NCI-H1417 (cell line): Measurements from ENCODE around the gene PIEZO1.
"Not testable (repeated sequence)": the region's sequence is repeated elsewhere in the genome, so short reads cannot be mapped to it uniquely, and the experiment has no call there.

Experiments used
- DNase-seq, 3 experiments: peaks; one replicate each; lab custom pipeline; 2025; lab: John Stamatoyannopoulos, UW

Gene PIEZO1

DNA sequence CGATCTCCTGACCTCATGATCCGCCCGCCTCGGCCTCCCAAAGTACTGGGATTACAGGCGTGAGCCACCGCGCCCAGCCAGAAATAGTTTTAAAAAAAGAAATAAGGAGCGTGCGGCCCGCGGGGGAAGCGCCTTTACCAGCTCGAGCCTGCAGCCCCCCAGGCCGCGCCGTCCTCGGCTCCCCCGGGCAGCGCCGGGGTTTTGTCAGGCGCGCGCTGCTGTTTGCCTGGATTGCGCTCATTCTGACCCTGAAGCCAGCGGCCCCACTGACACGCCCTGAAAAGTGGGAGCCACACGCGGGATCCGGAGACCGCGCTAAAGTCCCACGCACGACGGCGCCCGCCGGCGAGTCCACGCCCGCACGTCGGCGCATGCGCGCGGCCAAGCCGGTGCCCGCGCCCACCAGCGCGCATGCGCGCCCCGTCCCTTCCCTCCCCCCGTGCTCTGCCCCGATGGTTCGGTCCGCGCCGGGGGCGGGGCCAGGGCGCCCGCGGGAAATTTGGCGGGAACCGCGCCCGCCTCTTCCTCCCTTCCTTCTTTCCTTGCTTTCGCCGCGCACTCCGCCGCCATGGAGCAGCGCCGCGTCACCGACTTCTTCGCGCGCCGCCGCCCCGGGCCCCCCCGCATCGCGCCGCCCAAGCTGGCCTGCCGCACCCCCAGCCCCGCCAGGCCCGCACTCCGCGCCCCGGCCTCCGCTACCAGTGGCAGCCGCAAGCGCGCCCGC lies 18.4 kb upstream of the PIEZO1 start, which contains the start of gene CDT1:
TSS of gene CDT1 (plus strand) at position 526 of the 724 bp plus-strand sequence. CDS start at position 569, 43 bp downstream.
- DNase-seq, result peak; percentile 73 to 87 (median 85)

DNA sequence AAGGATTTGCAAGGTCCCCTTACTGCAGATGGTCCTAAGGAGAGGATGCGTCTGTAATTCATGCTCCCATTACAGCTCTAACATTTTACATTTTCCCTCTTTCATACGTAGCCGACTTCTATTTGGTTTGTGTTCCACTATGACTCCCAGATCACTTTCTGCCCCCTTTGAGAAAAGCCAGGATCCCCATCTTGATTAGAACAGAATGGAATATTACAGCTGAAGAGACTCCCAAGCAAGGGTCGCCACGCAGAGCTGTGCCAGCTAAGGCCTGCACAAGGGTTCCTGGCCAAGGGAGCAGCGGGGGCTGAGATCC lies 15.2 kb upstream of the PIEZO1 start:
- no peak for DNase-seq

DNA sequence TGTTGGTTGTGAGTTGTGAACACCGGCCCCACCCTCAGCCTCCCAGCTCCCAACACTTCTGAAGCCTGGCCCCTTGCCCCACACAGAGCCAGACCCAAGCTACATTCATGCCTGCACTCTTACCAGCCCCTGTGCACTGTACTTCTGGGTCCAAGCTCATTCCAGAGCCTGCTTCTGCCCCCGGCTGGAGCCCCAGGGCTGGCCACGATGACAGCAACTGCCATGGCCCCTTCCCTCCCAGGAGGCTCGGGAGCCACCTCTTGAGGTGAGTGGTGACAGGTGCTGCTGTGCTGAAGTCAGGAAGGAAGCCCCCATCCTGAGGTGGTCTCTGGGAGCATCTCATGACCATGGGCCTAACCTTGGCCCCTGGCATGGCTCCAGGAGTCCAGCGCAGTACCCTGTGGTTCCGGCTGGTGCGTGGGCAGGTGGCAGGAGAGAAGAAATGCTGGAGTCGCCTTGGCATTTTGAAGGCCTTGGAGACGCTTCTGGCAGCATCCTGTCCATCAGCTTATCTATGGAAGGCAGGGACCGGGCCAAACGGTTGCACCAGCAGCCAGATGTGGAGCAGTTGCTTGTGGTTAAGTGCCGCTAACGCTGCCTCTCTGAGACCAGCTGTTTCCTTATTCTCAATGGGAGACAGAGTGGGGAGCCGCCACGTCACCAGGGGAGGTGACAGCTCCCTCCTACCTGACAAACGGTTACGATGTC lies 14.7 kb upstream of the PIEZO1 start:
- no peak for DNase-seq

DNA sequence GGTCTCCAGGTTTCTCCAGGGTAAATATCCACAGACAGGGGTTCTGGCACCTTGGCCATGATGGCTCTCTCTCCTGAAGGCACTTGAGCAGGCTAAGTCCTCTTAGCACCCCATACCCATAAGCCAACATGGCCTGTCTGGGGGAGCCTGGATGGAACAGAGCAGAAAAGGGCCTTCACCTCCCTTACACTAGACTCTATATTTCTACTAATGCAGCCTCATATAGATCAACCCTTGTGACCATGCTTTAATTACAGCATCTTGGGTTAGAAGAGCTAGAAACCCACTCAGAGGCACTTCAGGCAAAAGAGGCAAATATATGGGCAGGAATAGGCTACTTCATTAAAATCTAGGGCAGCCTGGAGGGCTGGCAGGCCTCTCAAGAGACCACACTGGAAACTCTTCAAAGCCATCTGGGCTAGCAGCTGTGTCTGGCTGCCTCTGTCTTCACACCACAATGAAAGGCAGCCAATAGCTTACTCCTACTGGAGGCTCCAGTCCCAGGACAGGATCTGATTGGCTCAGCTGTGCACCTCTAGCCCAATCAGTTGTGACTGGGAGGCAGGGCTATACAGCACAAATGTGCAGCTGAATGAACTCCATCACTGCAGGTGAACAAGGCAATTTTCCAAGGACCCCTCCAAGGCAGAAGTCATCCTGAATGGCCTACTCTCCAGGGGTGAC lies 13.9 kb upstream of the PIEZO1 start:
- peak in 2 of 3 experiments; percentile 29 to 71 for DNase-seq

DNA sequence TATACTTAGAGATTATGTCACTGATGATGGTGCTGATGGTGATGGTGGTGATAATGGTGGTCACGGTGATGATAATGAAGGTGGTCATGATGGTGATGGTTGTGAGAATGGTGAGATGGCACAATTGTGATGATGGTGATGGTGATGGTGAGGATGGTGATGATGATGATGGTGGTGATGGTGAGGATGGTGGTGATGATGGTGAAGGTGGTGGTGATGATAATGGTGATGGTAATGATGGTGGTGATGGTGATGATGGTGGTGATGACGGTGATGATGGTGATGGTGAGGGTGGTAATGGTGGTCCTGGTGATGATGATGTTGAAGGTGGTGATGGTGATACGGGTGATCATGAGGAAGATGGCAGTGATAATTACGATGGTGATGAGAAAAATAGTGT lies 13.1 kb upstream of the PIEZO1 start:
- DNase-seq, result no peak

DNA sequence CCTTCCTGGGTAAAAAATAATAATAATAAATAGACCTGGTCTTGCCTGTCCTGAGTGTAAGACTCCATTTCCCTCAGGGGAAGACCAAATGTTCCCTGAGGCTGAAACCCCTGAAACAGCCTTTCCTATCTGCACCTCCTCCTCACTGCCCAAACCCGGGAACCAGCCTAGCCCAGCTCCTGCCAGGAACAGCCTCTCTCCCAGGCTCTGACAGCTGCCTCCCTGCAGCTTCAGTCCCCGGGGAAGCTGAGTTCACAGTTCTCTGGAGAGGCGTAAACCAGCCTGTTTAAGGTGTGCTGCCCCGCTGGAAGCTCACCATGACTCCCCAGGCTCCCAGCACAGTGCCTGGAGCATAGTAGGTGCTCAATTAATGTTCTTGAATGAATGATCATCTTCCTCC lies 11.3 kb upstream of the PIEZO1 start:
- DNase-seq, result no peak

DNA sequence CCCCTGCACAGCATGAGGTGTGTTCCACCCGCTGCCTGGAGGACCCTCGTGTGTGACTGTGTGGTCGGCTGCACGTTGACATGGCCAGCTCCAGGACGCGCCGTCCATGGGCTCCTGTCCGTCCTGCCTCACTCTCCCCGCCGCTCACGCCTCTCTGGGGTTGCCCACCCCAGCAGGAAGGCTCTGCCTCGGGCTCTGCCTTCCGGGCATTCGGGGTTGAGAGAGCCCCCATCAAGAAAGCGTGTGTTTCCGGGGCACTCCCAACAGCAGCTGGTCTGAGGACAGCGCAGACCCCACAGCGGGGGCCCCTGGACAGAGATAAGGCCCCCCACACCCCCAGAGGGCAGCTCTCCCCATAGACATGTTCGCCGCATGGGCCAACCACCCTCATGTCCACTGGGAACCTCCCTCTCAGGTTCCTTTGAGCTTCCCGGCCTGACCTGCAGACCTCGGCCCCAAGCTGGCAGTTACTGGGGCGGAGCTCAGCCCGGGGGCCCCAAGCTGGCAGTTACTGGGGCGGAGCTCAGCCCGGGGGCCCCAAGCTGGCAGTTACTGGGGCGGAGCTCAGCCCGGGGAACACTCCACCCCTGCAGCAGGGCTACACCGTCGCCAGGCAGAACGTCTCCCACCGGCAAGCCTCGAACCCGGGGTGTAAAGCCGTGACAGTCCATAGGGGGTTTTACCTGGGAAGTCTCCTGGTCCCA lies 8.4 kb upstream of the PIEZO1 start:
- DNase-seq, result no peak

DNA sequence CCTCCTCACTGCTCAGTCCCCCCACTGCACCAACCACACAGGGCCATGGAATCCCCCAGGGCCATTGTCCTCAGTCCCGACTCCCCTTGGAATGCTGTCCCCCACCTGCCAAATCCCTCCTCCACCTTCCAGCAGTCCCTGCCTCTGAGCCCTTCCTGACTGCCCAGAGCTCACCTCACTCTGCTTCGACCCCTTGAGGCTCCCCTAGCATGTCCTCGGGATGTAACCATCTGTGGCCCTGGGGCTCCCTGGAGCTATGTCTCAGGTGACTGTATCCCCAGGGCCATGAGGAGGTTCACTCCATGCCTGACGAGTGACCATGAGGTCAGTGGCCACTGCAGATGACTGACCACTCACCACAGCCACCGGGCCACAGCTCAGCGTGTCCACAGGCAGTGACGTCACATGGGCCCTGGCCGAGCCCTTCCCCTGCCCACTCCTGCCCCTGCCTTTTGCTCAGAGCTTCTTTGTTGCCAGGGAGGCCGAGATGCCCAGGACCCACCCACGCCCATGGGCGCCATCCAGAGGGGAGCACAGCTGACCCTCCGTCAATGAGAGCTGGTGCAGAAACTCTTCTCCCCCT lies 7.7 kb upstream of the PIEZO1 start:
- no peak for DNase-seq

DNA sequence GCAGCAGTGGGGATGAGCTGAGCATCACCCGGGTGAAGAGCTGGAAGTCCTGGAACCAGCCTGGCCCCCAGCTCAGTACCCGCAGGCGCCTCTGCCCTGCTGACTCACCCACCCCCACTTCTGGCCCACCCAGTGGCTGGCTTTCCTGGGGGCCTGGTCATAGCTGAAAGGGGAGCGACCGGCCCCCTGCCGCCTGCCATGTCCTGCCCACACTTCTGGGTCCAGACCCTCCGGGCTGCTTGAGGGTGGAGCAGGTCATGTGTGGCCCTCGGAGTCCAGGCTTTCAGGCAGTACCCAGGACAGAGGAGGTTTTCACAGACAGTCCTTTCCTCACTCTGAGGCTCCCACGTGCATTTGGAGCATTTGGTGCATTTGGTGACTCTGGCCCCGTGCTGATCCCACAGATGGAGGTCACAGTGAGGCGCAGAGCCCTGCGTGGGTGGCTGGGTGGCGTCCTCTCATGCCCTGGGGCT lies 7.1 kb upstream of the PIEZO1 start:
- no peak for DNase-seq

DNA sequence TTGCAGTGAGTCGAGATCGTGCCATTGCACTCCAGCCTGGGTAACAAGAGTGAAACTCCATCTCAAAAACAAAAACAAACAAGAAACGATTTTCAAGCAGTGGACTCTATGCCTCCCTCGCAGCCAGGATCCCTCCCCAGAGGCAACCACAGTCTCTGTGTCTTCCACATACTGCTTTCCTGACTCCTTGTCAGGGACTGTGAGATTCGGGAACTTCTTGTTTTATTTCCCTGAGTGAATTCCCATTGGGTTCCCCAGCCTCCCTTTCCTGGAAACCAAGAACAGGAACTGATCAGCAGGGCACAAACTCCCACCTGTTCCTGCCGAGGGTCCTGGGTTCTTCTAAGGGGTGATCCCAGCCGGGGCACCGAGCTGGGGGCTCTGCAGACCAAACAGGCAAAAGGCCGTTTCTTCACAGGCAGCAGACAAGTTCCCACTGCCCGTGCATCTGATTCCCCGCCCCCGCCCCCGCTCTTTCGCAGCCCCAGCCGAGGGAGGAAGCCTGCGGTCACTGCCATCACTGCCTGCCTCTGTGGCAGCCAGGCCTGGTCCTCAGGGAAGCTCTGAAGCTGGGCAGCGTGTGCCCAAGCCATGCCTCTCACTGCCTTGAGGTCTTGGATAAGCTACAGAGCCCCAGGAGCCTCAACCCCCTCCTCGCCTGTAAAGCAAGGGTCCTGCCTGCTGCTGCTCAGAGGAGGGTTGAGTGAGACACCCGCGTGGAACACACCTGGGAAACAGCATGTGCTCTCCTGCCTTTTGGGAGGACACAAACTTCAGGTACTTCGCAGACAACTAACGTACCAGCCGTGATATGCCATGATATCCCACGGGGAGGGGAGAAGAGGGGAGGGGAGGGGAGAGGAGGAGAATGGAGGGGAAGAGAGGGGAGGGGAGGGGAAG lies 5.5 kb upstream of the PIEZO1 start:
- DNase-seq, result peak in 2 of 3 experiments; percentile 37 to 58

DNA sequence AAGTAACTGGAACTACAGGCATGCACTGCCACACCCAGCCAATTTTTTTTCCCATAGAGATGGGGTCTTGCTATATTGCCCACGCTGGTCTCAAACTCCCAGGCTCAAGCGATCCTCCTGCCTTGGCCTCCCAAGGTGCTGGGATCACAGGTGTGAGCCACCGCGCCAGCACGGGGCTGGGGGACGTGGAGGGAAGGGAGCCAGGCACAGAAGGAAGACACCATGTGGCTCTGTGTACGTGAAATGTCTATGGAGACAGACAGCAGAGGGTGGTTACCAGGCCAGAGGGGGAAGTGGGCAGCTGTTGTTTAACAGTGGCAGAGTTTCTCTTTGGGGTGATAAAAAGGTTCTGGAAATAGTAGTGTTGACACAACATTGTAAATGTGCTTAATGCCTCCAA lies 4.6 kb upstream of the PIEZO1 start:
- peak in 1 of 3 experiments; percentile 7 for DNase-seq

DNA sequence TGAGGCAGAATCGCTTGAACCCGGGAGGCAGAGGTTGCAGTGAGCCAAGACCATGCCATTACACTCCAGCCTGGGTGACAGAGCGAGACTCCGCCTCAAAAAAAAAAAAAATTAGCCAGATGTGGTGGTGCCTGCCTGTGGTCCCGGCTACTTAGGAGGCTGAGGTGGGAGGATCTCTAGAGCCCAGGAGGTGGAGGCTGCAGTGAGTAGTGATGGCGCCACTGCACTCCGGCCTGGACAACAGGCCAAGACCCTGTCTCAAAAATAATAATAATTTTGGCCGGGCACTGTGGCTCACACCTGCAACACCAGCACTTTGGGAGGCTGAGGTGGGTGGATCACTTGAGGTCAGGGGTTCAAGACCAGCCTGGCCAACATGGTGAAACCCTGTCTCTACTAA lies 3.7 kb upstream of the PIEZO1 start:
- not testable (repeated sequence) for DNase-seq

DNA sequence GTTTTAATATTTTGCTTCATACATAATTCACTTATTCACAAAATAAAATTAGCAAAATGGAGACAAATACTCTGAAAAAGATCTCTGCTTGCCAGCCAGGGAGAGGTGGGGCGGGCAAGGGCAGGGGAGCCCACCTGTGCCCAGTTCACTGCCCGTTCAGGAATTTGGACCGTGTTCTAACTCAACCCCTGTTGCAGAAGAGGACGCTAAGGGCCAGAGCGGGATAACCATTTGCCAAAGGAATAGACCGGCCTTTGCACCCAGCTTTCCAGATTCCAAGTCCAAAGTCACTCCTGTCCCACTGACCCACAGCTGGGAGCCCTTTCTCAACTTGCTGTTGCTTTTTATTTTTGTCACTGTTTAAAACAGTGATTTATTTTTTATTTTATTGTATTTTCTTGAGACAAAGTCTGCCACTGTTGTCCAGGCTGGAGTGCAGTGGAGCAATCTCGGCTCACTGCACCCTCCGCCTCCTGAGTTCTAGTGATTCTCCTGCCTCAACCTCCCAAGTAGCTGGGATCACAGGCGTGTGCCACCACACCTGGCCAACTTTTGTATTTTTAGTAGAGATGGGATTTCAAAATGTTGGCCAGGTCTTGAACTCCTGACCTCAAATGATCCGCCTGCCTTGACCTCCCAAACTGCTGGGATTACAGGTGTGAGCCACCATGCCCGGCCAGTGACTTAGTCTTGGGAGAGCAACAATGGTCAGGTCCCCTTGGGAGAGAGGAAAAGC lies 2.7 kb upstream of the PIEZO1 start:
- DNase-seq, result no peak

DNA sequence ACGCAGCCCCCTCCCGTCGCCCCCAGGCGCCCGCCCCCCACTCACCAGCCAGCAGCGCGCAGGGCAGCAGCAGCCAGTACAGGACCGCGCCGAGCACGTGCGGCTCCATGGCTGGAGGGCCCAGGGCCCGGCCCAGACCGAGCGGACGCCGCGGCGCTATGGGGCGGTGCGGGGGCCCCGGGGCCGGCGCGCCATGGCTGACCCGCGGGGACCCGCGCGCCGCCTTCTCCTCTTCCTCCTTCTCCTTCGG lies 239 bp downstream of the PIEZO1 start:
- DNase-seq, result peak in 1 of 3 experiments; percentile 27

DNA sequence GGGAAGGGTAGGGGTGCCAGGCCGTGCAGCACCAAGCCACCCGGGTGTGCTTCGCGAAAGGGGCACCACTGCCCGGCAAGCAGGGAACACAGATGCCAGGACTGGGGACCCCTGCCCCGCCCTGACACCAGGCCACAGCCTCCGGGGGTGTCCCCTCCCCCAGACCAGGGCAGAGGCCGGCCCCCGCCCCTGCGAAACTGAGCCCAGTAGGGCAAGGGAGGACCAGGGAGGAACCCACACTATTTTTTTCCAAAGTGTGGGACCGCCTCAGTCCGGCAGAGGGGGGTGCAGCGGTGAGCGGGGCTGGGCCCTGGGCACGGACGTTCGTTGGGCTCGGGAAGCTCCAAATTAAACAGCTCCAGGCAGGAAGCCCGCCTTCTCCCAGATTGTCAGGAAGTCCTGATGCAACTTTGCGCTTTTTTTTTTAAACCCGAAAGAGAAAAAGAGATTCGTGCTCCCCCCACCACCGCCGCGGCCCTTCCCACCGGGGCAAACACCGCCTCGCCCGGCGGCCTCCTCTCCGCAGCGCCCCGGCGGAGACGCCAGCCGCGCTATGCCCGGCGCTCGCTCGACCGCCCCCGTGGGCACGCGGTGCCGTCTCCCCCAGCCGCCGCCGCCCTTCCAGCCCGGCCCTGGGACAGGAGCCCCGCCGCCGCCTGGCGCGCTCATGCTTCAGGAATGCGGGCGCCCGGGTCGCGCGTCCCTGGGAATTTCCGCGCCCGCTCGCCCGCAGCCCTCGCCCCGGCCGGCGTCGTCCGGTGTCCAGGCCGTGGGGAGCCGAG lies 755 bp downstream of the PIEZO1 start:
- DNase-seq, result peak in 1 of 3 experiments; percentile 6

DNA sequence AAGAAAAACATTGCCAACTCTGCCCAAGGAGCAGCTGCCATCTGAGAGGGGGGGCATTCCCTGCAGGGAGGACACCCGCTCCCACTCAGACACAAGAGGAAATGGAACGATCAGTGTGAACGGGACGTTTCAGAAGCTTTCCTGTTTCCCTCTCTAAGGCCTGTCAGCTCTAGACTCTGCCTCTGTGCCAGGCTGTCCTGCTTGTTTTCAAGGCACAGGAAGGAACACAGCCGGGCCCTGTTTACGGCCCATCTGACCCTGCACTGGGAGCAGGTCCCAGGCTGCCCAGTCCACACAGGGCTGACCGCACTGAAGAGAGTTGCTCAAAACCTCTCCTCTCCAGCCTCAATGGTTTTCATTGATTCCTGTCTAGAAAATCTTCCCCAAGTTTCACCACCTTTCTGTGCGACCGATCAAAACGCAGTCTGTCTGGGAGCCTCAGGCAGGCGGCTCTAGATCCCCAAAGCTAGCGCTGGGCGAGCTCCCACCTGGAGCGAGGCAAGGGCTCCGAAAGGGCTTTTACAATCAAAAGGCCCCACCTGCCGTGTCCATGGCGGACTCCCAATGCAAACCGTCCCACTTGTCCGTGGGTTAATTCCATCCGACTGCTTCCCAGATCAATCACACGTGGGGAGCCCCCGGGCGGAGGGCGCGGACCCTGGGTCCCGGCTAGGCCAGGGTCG lies 1.5 kb downstream of the PIEZO1 start:
- no peak for DNase-seq

DNA sequence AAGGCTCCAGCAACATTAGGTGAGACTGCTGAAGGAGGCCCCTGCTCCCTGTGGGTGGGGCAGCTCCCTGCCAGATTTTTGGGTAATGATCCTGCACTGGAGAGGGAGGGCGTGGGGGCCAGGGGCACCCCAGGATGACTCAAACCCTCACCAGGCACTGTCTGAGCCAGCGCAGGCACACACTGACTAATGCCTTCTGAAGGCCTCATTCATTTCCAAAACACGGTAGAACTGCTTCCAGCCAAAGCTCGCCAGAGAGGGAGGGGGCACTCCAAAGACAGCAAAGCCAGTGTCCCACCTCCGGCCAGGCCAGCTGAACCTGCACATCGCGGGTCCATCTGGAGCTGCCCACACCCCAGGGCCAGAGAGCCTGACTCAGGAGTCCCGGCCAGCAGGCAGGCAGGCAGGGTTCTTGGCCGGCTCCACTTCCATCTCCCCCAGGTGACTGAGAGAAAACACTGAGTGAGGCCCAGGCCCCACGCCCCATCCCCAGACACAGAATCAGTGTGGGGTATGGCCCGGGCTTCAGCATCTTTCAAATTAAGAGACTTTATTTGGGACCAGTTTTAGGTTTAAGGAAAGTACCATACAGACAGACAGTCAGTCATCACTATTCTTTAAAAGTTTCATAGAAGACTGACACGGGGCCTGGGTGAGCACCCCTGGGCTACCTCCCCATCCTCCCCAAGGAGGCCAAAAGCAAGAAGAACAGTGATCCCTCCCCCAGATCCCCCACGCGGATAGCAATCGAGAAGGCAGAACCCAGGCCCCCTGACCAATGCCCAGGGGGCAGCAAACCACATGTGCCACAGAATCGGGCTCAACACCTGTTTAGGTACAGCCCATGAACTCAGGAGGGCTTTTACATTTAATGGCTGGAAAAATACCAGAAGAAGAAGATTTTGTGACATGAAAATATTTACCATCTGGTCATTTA lies 2.3 kb downstream of the PIEZO1 start:
- no peak for DNase-seq
